NCI-H1105 (cell line): ENCODE measurements around the gene WDR1.

Experiments used
- DNase-seq: peaks from one replicate; lab custom pipeline; 2025; lab: John Stamatoyannopoulos, UW

WDR1 gene

DNA sequence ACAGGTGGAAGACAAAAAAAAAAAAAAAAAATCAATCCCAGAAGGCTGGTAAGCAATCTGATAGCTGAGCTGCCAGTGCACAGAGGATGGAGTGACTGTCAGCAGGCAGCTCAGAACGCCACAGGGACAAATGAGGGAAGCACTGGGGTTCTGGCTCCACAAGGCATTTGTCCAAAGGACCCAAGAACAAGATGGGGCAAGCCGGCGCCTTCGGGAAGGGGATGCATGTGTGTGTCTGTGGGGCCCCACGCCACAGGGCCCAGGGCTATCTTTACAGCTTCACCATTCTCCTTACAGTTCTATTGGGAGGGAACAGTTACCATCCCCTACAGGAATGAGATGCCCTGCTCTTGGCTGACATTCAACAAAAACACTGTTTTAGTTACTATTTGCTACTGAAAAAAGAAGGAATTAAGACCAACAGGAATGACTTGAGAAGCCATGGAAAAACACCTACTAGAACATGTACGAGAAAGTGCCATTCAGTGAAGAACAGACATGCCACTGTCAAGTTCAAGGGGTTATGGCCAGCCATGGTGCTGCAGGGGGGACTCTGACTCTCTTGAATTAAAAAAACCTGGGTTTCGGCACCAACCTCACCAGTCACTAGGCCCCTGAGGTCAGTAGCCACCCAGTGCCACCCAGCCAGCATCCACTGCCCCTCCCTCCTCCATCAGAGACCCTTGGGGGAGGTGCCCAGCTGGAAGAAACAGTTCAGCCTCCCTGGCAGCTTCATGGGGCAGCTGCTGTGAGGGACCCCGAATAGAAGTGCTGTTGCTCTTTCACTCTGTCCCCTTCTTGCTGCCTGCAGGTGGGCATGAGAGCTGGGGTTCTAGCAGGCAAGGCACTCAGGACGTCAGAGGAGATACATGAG lies 18.5 kb downstream of the WDR1 start:
- no peak for DNase-seq

DNA sequence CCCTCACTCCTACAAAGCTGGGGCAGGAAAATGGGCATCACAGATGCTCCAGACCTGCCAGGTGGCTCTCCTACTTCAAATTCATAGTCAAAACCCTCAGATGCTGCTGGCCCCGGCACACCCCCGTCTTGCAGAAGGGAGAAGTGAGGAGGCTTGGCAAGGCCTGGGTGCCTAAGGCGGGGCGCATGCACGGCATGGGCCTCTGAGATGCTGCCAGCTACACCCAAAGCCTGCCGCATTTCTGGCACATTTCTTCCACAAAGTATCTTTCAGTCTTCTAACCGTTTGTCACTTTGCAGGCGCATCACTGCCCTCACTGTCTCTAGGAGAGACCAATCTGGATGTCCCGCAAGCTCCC lies 19.6 kb downstream of the WDR1 start:
- DNase-seq = no peak

DNA sequence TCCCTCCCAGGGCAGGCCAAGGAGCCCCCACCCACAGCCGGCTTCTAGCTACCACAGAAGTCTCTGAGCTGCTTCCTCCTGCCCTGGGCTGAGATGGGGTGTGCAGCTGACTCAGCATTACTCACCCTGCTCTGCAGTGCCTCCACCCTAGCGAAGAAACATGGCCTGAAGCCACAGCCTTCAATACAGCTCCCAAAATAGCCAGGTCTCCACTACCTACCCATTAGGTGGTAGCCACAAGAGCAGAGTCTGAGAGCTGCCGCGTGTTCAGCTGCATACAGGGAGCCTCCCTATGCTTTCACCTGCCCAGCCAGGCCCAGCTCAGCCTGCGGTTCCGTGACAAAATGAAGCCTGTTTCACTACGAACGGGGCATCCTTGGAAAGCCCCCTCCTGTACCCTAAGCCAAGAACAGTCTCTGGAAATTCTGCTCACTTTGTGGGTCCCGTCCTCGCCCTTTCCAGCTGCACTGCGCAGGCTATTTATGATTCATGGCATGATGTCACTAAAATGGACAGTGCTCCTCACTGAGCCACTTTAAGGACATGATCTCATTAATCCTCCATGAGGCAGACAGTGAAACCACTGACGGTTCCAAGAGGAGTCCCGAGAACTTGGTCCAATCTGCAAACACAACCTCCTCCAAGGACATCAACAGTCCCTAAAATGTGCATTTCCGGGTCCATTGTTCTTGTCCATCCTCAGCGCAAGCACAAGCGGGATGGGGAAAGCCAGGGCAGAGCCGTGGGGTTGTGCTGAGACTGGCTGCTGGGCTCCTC lies 20.2 kb downstream of the WDR1 start:
- no peak for DNase-seq

DNA sequence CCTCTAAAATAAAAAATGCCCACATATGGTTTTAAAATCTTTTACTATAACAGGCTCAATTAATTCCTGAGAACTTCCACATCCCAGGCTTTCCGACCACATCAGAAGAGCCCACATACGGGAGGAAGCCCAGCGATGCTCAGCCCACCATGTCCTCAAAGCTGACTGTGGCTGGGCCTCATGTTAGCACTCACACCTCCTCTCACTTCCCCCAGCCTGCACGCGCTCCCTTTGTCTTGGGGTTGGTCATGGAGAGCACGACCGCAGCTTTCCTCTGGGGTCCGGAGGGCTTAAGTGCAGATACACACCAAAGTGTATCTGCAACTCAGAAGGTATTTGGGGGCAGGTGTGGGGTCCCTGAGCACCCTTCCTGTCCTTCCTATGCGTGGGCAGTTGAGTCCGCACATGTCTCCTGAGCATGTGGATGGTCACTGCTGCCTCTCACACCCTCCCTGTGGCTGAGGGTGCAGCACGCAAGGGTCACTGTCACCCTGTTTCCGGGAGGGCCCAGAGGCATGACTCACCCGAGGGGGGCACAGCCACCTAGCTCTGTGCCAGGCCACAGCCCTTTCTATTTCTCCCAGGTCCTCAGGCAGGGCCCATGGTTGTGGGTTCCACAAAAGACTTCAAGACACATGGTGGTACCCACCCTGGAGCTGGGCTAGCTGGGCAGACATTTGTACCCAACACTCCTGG lies 21.2 kb downstream of the WDR1 start:
- DNase-seq = no peak

DNA sequence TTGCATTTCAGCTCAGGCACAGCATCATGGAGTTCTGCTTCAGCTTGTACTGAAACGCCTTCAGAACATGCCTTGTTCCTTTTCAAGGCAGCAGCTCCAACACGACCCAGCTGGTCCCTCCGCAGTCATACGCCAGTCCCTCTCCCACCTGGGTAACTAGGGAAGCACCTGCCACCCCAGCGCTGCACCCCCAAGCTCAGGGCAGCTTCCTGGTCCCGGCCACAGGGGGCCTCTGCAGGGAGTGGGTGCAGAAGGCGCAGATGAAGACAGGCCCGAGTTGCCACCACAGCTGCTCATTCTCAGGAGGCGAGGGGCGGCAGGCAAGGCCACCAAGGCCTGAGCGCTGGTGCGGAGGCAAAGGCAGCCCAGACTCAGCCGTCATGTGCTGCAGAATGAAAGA lies 21.8 kb downstream of the WDR1 start:
- no peak for DNase-seq

DNA sequence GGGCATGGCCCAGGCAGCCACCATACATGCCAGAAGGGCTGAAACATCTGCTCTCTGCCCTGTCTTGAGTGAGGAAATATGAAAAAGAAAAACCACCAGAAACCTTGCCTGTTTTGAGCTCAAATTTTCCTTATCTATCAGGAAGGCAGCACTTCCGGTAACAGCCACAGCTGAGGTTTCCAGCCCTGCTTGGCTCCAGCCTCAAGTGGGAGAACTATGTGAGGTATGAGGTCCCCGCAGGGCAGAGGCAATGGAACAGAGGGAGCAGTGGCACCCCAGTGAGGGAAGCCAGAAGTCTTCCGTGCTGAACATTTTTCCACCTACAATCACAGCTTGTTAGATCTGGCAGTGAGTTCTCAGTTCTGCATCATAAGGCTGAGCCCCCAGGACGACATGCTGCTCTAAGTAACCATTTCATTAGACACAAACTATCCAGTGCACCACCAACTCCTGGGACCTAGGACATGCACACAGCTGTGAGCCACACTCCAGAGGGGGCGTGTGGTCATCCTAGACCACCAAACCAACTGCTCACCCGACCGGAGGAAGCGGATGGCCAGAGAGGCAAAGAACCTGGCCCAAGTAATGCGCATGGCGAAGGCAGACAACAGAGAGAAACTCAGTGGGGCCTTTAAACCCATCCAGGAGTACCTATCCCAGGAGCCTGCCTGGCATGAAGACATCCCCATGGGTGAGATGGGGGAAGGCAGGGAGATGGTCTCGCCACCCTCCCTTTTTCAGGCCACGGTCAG lies 22.6 kb downstream of the WDR1 start:
- no peak for DNase-seq

DNA sequence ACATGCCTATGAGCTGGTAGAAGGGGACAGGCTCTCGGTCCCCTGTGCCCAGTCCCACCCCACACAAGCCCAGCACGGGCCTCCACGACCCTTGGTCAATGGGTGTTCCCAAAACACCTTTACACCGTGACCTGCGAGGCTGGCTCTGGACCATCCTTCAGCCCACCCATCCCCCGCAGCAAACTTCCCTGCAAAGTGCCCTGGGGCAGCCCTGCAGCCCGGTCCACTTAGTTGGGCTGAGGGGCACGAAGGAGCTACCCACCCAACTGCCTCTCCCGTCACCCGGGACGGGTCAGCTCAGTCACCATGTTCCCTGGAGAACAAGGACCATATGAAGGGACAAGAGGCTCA lies 23.4 kb downstream of the WDR1 start:
- DNase-seq = no peak

DNA sequence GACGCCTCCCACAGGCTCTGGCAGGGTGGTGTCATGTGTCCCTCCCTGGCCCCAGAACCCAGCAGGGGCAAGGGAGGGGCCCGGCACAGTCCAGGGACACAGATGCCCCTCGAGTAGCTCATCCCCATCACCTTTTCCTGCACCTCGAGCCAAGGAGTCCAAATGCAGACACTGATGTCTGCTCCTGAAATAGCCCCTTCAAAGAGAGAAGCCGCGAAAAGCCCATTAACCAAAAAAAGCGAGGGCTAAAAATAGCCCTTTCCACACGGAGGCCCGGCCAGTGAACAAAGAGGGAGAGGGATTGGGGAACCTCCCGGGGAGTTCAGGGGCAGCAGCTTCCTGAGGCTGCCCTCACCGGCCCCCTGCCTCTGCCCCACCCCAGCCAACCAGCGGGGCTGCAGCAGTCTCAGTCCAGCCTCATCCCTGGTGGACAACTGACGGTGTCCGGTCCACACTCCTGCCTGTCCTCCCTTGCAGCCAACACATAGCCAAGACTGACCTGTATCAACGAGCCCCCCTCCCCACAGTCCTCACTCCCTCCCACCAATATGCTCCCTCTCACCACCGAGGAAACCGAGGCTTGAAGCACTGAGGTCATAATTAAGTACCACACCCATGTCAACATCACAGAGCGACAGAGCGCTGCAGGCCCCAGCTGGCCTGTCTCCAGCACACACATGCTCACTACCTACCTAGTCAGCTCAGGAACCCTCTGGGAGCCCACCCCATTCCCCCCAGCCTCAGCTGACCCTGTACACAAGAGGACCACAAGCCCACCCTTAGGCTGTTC lies 23.9 kb downstream of the WDR1 start:
- no peak for DNase-seq

DNA sequence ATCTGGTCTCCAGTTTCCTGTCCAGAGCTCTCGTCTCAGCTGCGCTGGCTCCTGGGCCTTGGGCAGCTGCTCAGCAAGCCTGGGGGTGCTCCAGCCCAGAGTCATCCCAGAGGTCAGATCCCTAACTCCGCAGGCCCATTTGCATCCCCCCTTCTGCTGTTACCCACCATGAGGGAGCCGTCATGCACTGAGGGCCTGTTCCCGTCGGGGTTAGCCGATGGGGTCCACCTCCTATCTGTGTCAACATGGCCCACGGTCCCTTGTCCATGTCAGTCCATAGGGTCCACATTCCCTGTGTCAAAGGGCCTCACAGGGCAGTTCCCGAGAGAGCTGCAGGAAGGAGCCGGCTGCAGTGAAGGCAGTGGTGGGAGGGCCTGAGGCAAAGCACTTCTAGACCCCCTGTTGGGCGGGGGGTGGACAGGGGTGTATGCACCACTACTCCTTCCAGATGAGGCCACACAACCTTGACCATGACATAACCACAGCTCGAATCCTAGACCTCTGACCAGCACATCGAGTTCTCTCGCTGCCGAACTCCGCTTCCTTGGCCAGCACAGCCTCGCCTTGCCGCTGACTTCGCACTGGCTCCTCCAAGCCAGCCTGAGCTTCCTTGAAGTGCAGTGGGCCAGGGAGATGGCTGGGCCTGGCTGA lies 24.9 kb downstream of the WDR1 start:
- no peak for DNase-seq

DNA sequence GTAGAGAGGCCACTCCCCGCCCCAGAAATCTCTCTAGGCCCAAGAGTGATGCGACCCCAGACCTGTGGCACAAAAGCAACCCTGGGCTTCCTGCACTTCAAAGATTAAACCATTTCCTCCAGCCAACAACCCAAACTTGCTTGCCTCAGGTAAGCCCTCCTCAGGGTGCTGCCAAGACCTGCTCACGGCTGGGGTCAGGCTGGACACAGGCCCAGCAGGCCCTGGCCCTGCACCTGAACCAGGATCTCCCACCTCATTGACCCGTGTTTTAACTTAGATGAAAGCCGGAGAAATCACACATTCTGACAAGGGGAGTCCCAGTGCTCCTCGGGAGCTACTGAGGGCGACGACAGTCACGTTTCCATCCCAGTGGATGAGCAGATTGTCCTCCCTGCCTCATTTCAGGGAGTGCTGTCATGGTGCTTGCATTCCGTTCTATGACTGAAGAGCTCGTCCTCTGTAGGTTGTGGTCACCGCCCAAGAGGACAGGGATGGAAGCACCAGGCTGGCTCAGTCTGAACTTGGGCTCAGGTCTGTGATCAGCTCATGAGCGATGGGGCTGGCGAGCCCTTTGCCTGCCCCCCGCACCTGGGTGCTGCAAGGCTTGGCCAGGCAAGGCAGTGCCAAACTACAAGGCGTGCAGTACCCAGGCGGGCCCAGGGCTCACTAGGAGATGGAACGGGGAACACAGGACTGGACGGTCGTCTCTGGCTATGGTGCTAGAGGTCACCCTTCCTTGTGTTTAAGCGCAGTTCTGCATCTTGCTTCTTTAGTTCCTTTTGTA lies 25.9 kb downstream of the WDR1 start:
- no peak for DNase-seq

DNA sequence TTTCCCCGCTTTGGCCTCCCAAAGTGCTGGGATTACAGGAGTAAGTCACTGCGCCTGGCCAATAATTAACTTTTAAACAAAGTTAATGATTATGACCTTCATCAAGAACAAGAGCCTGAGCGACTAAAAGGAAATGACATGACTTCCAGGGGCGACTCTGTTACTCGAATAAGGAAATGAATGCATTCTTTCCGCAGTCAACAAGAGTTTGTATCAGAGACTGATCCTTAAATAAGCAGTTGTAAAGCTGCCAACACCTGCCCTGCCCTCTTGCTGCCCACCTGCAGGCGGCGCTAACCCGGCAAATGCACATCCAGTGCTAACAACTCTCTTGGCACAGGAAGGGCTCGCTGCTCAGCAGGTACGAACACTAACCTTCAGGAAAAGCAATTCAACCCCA lies 27.3 kb downstream of the WDR1 start:
- DNase-seq = no peak

DNA sequence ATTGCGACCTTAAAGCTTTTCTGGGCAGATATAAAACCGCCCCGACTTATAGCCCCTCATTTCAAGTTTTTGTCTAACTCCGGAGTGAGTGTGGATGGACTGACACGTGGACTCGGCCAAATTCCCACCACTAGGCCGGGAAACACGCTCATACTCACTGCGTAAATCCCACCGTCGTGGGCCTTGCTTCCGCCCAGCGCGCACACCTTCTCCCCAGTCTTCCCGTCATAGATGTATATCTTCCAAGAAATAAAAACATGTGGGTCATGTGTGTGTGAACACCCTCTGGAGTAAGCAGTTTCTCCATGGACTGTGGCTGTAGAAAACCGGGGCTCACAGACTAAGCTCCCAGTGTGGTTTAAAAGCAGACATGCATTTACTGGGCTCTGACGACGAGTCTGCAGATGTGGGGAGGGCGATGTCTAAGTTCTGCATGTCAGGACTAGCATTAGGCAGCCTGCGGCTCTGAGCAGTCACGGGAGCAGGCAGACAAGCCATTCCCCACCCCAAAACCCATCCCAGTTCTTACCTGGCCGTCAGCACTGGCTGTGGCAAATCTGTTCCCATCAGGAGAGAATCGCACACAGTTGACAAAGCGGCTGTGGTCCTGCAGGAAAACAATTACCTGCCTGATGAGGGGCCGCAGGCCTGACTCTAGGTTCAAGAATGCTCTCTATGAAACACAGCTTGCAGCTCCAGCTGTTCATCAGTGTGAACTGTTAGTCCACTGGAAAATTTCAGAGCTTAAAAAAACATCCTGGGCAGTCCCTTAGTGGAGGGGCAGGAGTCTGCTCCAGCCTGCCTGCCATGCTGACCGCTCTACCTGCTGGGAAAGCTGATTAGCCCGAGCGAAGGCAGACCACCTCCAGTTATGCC lies 28.2 kb downstream of the WDR1 start:
- no peak for DNase-seq

DNA sequence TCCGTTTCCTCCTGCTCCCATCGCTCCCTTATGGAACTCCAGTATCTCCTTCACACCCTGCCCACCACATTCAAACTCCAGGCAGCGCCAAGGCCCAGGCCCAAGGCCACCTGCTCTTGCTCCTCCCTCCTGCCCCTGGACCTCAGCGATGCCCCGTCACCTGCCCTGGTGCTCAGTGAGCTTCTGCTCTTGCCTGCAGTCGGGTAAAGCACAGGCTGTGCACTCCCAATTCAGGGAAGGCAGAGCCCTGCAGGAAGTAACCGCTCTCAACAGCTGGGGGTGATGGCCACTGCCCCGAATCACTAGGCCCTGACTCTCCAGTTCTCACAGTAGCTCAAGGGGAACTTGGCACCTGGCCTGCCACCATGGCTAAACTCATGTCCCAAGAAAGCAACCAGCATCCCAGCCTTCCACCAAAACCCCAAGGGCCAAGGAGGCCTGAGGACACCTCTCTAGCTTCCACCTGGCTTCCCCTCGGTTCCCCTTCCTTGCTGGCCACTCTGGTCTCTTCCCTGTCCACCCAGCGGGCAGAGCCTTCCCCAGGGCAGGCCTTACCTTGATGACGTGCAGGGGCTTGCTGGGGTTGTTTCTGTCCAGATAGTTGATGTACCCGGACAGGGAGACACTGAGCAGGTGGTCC lies 29.3 kb downstream of the WDR1 start:
- DNase-seq = no peak

DNA sequence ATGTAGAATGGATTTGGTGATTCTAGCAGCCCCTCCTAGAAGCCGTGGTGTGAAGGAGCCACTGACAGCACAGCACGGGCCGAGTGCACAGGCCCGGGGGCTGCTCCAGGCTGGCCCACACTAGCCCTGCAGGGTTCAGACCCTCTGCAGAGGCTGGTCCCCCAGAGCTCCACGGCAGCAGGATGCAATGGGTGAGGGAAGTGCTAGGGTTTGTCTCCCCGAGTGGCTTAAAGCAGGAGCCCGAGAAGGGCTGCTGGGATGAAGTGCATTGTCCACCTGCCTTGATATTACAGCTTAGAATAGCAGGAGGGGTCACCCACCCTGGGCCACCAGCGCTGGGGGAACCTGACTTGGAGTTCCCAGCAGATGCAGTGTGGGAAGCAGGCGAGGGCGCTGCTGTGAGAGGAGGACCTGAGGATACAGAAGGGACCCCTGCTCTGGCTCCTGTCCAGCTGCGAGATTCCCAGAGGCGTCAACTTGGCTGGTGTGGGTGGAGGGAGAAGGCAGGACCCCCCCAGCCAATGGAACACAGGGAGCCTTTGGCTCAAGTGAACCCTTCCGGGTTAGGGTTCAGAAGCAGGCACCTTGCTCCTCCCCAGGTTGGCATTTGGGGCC lies 30.0 kb downstream of the WDR1 start:
- no peak for DNase-seq

DNA sequence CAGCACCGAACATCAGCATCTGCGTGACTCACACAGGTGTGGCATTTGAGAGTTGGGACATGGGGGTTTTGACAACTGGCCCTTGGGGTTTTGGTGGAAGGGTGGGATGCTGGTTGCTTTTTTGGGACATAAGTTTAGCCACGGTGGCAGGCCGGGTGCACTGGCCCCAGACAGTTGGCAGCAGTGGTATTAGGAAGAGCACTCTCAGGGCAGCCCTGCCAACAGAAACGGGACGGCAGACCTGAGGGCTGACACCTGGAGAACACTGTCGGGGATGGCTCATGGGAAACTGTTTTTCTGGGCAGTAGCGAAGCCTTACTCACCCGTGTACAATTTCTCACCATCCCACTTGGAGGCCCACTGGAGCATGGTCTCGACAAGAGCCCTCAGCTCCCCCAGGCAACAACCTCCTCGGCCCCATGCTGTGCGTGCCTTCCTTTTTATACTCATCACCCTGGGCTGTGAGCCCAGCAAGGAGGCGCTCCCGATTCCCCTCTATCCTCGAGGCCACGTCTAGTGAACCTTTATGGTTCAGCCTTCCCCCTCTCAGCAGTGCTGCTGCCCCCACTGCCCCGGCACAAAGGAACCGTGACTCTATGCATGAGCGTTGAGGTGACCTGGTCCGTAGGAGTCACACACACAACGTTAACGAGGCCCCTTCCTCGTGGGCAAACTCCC lies 30.6 kb downstream of the WDR1 start:
- DNase-seq = no peak

DNA sequence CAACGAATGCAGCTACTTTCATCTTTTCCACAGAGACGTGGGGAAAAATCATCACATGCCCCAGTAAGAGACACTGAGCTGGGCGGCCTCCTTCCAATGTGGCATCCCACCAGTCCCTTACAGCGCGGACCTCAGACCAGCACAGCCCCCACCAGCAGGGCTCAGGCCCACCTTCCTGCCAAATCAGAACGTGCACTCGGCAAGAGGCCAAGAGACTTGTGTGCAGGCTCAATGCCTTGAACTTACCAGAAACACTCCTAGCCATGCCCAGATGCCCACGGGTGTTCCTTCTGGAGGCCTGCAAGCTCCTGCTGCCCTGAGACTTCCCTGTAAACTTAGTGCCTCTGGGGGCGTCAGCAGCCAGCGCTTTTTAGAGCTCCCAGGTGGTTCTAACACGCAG lies 31.2 kb downstream of the WDR1 start:
- no peak for DNase-seq

DNA sequence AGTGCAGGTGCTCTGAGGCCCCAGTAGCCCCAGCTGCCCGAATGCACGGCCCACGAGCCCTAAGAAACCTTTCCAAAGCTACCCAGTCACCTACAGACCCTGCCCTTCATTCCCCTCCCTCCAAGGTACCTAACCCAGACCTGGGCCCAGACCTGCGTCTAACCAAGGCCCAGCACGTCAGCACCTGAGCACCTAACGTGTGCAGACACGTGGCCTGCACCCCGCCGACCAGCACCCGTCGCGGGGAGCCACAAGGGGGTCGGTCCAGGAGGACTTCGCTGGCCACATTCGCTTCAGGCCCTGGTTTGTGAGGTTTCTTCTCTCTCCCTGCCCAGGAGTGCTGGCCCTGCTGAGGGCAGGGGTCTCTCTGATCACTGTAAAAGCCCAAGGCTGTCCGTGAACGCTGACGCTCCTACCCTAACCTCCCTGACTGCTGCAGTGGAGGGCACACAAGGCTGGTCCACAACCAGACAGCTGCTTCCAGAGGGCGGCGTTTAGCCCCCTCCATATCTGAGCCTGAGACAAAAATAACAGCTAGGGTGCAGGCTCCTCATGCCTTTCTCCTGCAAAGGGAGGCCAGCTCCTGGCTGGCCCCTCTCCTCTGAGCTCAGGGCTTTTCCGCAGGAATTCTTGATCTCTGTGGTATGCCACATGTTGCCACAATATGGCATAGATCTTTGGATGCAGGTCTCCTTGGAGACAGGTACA lies 31.8 kb downstream of the WDR1 start:
- no peak for DNase-seq
